GM23338 (cell line): ENCODE measurements around the gene CLP1. TPM values are rescaled to one million over a fixed set of nuclear protein-coding genes. Genes with fewer than 3 reads are reported as not detected.
A peak's percentile ranks its signal among the peaks of the same experiment; 100 is the strongest.

Source experiments
- ATAC-seq: fragments of 200-7000 bp; cut with Tn5 transposase; 3 replicates; pipeline ENCODE4 v1.9.1; 2020
- DNase-seq: peaks from one replicate; pipeline ENCODE4 v3.0.0-alpha.2; 2015; ENCODE audit warnings: low spot score
- H2AFZ ChIP-seq: fragments of 200-600 bp; sonication (generic); 2 replicates; pipeline ENCODE4 v1.8.0; 2016; ENCODE audit warnings: antibody characterized with exemption, mild to moderate bottlenecking, moderate library complexity
- H3F3A ChIP-seq: fragments of 200-600 bp; sonication (generic); replicated peaks from 2 replicates; pipeline ENCODE4 v1.8.0; 2017; ENCODE audit warnings: antibody characterized with exemption, mixed run types, low read depth
- H3K27ac ChIP-seq: fragments of 200-600 bp; sonication (generic); 2 replicates; pipeline ENCODE4 v1.6.1; 2016; ENCODE audit warnings: low read depth
- H3K27me3 ChIP-seq: fragments of 200-600 bp; sonication (generic); 2 replicates; pipeline ENCODE4 v1.8.0; 2016; ENCODE audit warnings: mild to moderate bottlenecking, mixed run types, moderate library complexity; ENCODE audit not compliant: insufficient read depth
- H3K36me3 ChIP-seq: fragments of 200-600 bp; sonication (generic); 2 replicates; pipeline ENCODE4 v1.8.0; 2016; ENCODE audit warnings: mild to moderate bottlenecking; ENCODE audit not compliant: insufficient read depth
- H3K4me1 ChIP-seq: fragments of 200-600 bp; sonication (generic); 2 replicates; pipeline ENCODE4 v1.8.0; 2016; ENCODE audit warnings: mild to moderate bottlenecking, moderate library complexity; ENCODE audit not compliant: insufficient read depth
- H3K4me2 ChIP-seq: fragments of 200-600 bp; sonication (generic); 2 replicates; pipeline ENCODE4 v1.7.1; 2017; ENCODE audit warnings: mixed run types
- H3K4me3 ChIP-seq: fragments of 200-600 bp; sonication (generic); 2 replicates; pipeline ENCODE4 v1.6.1; 2016; ENCODE audit warnings: mixed run types
- H3K79me2 ChIP-seq: fragments of 200-600 bp; sonication (generic); replicated peaks from 2 replicates; pipeline ENCODE4 v1.8.0; 2017; ENCODE audit warnings: mild to moderate bottlenecking; ENCODE audit not compliant: insufficient read depth
- H3K9me2 ChIP-seq: fragments of 200-600 bp; sonication (generic); 2 replicates; pipeline ENCODE4 v1.8.0; 2017; ENCODE audit not compliant: insufficient read depth
- H4K20me1 ChIP-seq: fragments of 200-600 bp; sonication (generic); replicated peaks from 2 replicates; pipeline ENCODE4 v1.8.0; 2017; ENCODE audit warnings: mild to moderate bottlenecking; ENCODE audit not compliant: insufficient read depth
- H3K27ac Mint-ChIP-seq: 2 replicates; pipeline ENCODE4 v1.8.0; 2020; ENCODE audit warnings: inconsistent platforms, mild to moderate bottlenecking, moderate library complexity, mixed read lengths
- H3K27me3 Mint-ChIP-seq: 3 replicates; pipeline ENCODE4 v1.8.0; 2022; ENCODE audit warnings: low read depth, mild to moderate bottlenecking, moderate library complexity, mixed read lengths, inconsistent platforms; ENCODE audit not compliant: insufficient read depth, poor library complexity
- H3K36me3 Mint-ChIP-seq: 3 replicates; pipeline ENCODE4 v1.8.0; 2021; ENCODE audit warnings: low read depth, mild to moderate bottlenecking, inconsistent platforms, moderate library complexity, mixed read lengths
- H3K4me1 Mint-ChIP-seq: 3 replicates; pipeline ENCODE4 v1.8.0; 2020; ENCODE audit warnings: mild to moderate bottlenecking, inconsistent platforms, mixed read lengths
- H3K4me3 Mint-ChIP-seq: 3 replicates; pipeline ENCODE4 v1.8.0; 2021; ENCODE audit warnings: moderate library complexity, mild to moderate bottlenecking, inconsistent platforms, mixed read lengths
- H3K9me3 Mint-ChIP-seq: 3 replicates; pipeline ENCODE4 v1.8.0; 2020; ENCODE audit warnings: moderate library complexity, mild to moderate bottlenecking, inconsistent platforms, mixed read lengths
- CREB1 ChIP-seq: fragments of 250-450 bp; sonication (Bioruptor Pico); IDR thresholded peaks from 2 replicates; pipeline ENCODE4 v1.5.0; 2020; ENCODE audit warnings: low read depth, mild to moderate bottlenecking, moderate library complexity
- CTCF ChIP-seq, 2 experiments: fragments of 200-600 bp in 1 of 2; sonication (generic) in 1 of 2; conservative IDR thresholded peaks; 2 replicates each; pipeline versions ENCODE4 v1.5.1 to v1.6.1; 2016 to 2017; ENCODE audit warnings: antibody characterized with exemption in 2 of 2, low read depth in 2 of 2, mild to moderate bottlenecking in 2 of 2, moderate library complexity in 1 of 2
- ETS1 ChIP-seq: IDR thresholded peaks from 2 replicates; pipeline ENCODE4 v1.6.1; 2016; ENCODE audit warnings: antibody characterized with exemption
- JUNB ChIP-seq: IDR thresholded peaks from one replicate; pipeline ENCODE4 v1.6.1; 2016; ENCODE audit warnings: antibody characterized with exemption; ENCODE audit not compliant: unreplicated experiment
- NANOG ChIP-seq: IDR thresholded peaks from 2 replicates; pipeline ENCODE4 v1.6.1; 2016; ENCODE audit warnings: antibody characterized with exemption, borderline replicate concordance
- POLR2AphosphoS5 ChIP-seq: IDR thresholded peaks from 2 replicates; pipeline ENCODE4 v1.6.1; 2016; ENCODE audit warnings: antibody characterized with exemption, low read depth
- STAT1 ChIP-seq: IDR thresholded peaks from one replicate; pipeline ENCODE4 v1.6.1; 2016; ENCODE audit warnings: antibody characterized with exemption; ENCODE audit not compliant: unreplicated experiment
- ZNF114 ChIP-seq: fragments of 250-450 bp; sonication (Bioruptor Pico); IDR thresholded peaks from 2 replicates; pipeline ENCODE4 v1.5.0; 2020; ENCODE audit warnings: mild to moderate bottlenecking, moderate library complexity
- polyA plus RNA-seq: library from polyadenylated mRNA; unstranded; fragments of >200 nt; fragmentation: Nextera tagmentation; extraction: Ambion mirVana; gene quantifications from 2 replicates; pipeline ENCODE4 v1.2.1, GENCODE V29; 2016
- total RNA-seq: library from RNA; depleted of rRNA; stranded (reverse); fragments of >200 nt; shearing (Covaris generic); gene quantifications from 2 replicates; pipeline ENCODE4 v1.2.3, GENCODE V29; 2014
- TF ChIP-seq, protein P1 (sequence below): IDR thresholded peaks from one replicate; pipeline ENCODE4 v1.6.1; 2018; ENCODE audit warnings: antibody characterized with exemption; ENCODE audit not compliant: unreplicated experiment

The CLP1 gene
- total and polyA plus RNA-seq, 2 experiments from 2014 or later: 16.8 to 25.2 TPM

DNA sequence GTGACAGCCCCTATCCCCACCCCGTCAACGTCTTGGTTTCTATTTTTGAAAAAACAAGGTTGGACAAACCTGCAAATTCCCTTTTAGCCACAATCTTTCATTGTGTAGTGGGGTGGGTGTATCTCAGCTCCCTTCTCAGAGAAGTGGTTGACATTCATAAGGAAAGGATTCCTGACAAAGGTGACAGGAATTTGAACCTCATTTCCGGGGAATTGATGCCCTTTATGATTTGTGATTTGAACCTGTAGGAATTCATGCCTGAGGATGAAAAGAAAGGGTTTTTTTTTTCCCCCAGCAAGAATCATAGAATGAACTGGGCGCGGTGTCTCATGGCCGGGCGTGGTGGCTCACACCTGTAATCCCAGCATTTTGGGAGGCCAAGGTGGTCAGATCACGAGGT, 22.3 kb upstream of the CLP1 start:
- Mint-ChIP-seq H3K27ac (no peak overlapping the region), H3K9me3 (peaks cover 3% of the 10 kb centered on the region; the same call in 1 of the 3 replicates), H3K4me3 (no peak overlapping the region), H3K27me3 (peaks cover 29% of the 10 kb centered on the region), H3K4me1 (peaks cover 21% of the 10 kb centered on the region), H3K36me3 (peaks cover 19% of the 10 kb centered on the region)
- Histone ChIP-seq H4K20me1 (peaks cover 4% of the 10 kb centered on the region; the same call in 1 of the 2 replicates), H3K36me3 (0 out of 2 replicates have a peak, but pooled peaks cover 2% of the 10 kb centered on the region), H3F3A (peaks cover 26% of the 10 kb centered on the region), H3K4me1 (peaks cover 15% of the 10 kb centered on the region), H3K4me3 (no peak overlapping the region), H3K79me2 (peaks cover 22% of the 10 kb centered on the region), H3K4me2 (no peak overlapping the region), H3K27ac (no peak overlapping the region), H3K27me3 (no peaks in the 10 kb centered on the region), H3K9me2 (peaks cover 32% of the 10 kb centered on the region), H2AFZ (no peak overlapping the region)
- ATAC-seq (no peak), DNase-seq (no peak)
- TF ChIP-seq, protein P1, sequence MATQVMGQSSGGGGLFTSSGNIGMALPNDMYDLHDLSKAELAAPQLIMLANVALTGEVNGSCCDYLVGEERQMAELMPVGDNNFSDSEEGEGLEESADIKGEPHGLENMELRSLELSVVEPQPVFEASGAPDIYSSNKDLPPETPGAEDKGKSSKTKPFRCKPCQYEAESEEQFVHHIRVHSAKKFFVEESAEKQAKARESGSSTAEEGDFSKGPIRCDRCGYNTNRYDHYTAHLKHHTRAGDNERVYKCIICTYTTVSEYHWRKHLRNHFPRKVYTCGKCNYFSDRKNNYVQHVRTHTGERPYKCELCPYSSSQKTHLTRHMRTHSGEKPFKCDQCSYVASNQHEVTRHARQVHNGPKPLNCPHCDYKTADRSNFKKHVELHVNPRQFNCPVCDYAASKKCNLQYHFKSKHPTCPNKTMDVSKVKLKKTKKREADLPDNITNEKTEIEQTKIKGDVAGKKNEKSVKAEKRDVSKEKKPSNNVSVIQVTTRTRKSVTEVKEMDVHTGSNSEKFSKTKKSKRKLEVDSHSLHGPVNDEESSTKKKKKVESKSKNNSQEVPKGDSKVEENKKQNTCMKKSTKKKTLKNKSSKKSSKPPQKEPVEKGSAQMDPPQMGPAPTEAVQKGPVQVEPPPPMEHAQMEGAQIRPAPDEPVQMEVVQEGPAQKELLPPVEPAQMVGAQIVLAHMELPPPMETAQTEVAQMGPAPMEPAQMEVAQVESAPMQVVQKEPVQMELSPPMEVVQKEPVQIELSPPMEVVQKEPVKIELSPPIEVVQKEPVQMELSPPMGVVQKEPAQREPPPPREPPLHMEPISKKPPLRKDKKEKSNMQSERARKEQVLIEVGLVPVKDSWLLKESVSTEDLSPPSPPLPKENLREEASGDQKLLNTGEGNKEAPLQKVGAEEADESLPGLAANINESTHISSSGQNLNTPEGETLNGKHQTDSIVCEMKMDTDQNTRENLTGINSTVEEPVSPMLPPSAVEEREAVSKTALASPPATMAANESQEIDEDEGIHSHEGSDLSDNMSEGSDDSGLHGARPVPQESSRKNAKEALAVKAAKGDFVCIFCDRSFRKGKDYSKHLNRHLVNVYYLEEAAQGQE: no peak
- TF ChIP-seq POLR2AphosphoS5: no peak
- TF ChIP-seq NANOG: no peak
- TF ChIP-seq CREB1 (CRISPR knock-in tag): no peak
- no peak for TF ChIP-seq JUNB
- TF ChIP-seq ZNF114 (CRISPR knock-in tag): no peak
- no peak for TF ChIP-seq ETS1
- no peak for TF ChIP-seq STAT1

- peak overlapping the region; percentile 99 for H3K27ac Mint-ChIP-seq
- Histone ChIP-seq H3K27me3 (no peaks in the 10 kb centered on the region), H3K36me3 (0 out of 2 replicates have a peak, but pooled peaks cover 12% of the 10 kb centered on the region), H3K9me2 (peaks cover 26% of the 10 kb centered on the region), H3F3A (peaks cover 49% of the 10 kb centered on the region), H2AFZ (no peak overlapping the region), H3K4me3 (peak overlapping the region; percentile 99), H3K79me2 (peaks cover 45% of the 10 kb centered on the region), H4K20me1 (peaks cover 26% of the 10 kb centered on the region), H3K27ac (peak overlapping the region; percentile 100), H3K4me2 (peak overlapping the region; percentile 91), H3K4me1 (peaks cover 39% of the 10 kb centered on the region)
- ATAC-seq (peak; percentile 32), DNase-seq (peak; percentile 90)
- H3K4me3 Mint-ChIP-seq: peak overlapping the region; percentile 99
- H3K27me3 Mint-ChIP-seq: peaks cover 36% of the 10 kb centered on the region
- peaks cover 3% of the 10 kb centered on the region; the same call in 1 of the 3 replicates for H3K9me3 Mint-ChIP-seq
- H3K4me1 Mint-ChIP-seq: peaks cover 45% of the 10 kb centered on the region
- peaks cover 43% of the 10 kb centered on the region for H3K36me3 Mint-ChIP-seq
- TF ChIP-seq JUNB: no peak
- no peak for TF ChIP-seq POLR2AphosphoS5
- no peak for TF ChIP-seq ETS1
- TF ChIP-seq CTCF (conservative IDR thresholded peaks at IDR 0.05; ENCODE audit: low read depth in 2 of 2): no peak
Measured at GRCh38 chr11:57637626-57638004, 19.9 kb upstream of the CLP1 start.
